BLaER1 treated with 17β-estradiol and CSF1 and Interleukin-3, amounts not matched to agents 10 nM and 100 nM (cell line): Measurements from ENCODE around the gene CDC16.
"Not testable (repeated sequence)": the region's sequence is repeated elsewhere in the genome, so short reads cannot be mapped to it uniquely, and the experiment has no call there.

Experiments
- H3K27ac ChIP-seq, 11 experiments: shearing (Covaris generic); formaldehyde crosslinking; 2 replicates each; pipeline ENCODE4 v1.8.1; 2022
- H3K27me3 ChIP-seq, 11 experiments: shearing (Covaris generic); formaldehyde crosslinking; 2 replicates each; pipeline ENCODE4 v1.8.1; 2022
- H3K36me3 ChIP-seq, 11 experiments: shearing (Covaris generic); formaldehyde crosslinking; 2 replicates each; pipeline ENCODE4 v1.8.1; 2022
- H3K4me1 ChIP-seq, 10 experiments: shearing (Covaris generic); formaldehyde crosslinking; 2 replicates each; pipeline ENCODE4 v1.8.1; 2022
- H3K4me2 ChIP-seq, 11 experiments: shearing (Covaris generic); formaldehyde crosslinking; 2 replicates each; pipeline ENCODE4 v1.8.1; 2022
- H3K4me3 ChIP-seq, 10 experiments: shearing (Covaris generic); formaldehyde crosslinking; 2 replicates each; pipeline ENCODE4 v1.8.1; 2022
- H3K9ac ChIP-seq, 11 experiments: shearing (Covaris generic); formaldehyde crosslinking; 2 replicates each; pipeline ENCODE4 v1.8.1; 2022
- H3K9me3 ChIP-seq, 11 experiments: shearing (Covaris generic); formaldehyde crosslinking; replicated peaks in 1 of 11; 2 replicates each; pipeline ENCODE4 v1.8.1; 2022
- H4K20me1 ChIP-seq, 11 experiments: shearing (Covaris generic); formaldehyde crosslinking; 2 replicates each; pipeline ENCODE4 v1.8.1; 2022
- Cebpa-rat ChIP-seq, 11 experiments: shearing (Covaris generic); IDR thresholded peaks; 2 replicates each; pipeline ENCODE4 v1.8.1; 2022

Gene CDC16

GRCh38 chr13:114263578-114263977 lies 28.9 kb downstream of the CDC16 start:
- peaks cover 0 to 29% (median 6%) of the 10 kb centered on the region in 11 experiments; a peak in 6 of 22 replicates for H4K20me1 ChIP-seq
- H3K4me2 ChIP-seq, result peak overlapping the region in 8 of 11 experiments; percentile 41 to 83 (median 74); a peak in 14 of 22 replicates
- H3K4me3 ChIP-seq, result peak overlapping the region in 1 of 10 experiments; percentile 6; a peak in 1 of 20 replicates
- peak overlapping the region in 1 of 11 experiments; percentile 30; a peak in 1 of 22 replicates for H3K9ac ChIP-seq
- H3K27ac ChIP-seq, result peak overlapping the region in 1 of 11 experiments; percentile 2; a peak in 1 of 22 replicates
- TF ChIP-seq Cebpa-rat (IDR thresholded peaks at IDR 0.05), result no peak
- H3K36me3 ChIP-seq, result peaks cover 93 to 100% (median 97%) of the 10 kb centered on the region in 11 experiments
- H3K27me3 ChIP-seq, result no peaks in the 10 kb centered on the region
- peaks cover 0 to 18% (median 9%) of the 10 kb centered on the region in 11 experiments; a peak in 10 of 22 replicates for H3K9me3 ChIP-seq
- H3K4me1 ChIP-seq, result peaks cover 0 to 57% (median 40%) of the 10 kb centered on the region in 10 experiments; a peak in 17 of 20 replicates

- peaks cover 0 to 29% (median 5%) of the 10 kb centered on the region in 11 experiments; a peak in 6 of 22 replicates for H4K20me1 ChIP-seq
- peaks cover 93 to 100% (median 98%) of the 10 kb centered on the region in 11 experiments for H3K36me3 ChIP-seq
- H3K9ac ChIP-seq, H3K27ac ChIP-seq, H3K4me3 ChIP-seq, H3K27me3 ChIP-seq: not testable (repeated sequence)
- peaks cover 0 to 19% (median 9%) of the 10 kb centered on the region in 11 experiments; a peak in 10 of 22 replicates for H3K9me3 ChIP-seq
- peak overlapping the region in 2 of 11 experiments; percentile 80 to 81; a peak in 3 of 22 replicates for H3K4me2 ChIP-seq
- peaks cover 0 to 57% (median 40%) of the 10 kb centered on the region in 10 experiments; a peak in 17 of 20 replicates for H3K4me1 ChIP-seq
Observed at GRCh38 chr13:114264313-114264712, 29.6 kb downstream of the CDC16 start.

DNA sequence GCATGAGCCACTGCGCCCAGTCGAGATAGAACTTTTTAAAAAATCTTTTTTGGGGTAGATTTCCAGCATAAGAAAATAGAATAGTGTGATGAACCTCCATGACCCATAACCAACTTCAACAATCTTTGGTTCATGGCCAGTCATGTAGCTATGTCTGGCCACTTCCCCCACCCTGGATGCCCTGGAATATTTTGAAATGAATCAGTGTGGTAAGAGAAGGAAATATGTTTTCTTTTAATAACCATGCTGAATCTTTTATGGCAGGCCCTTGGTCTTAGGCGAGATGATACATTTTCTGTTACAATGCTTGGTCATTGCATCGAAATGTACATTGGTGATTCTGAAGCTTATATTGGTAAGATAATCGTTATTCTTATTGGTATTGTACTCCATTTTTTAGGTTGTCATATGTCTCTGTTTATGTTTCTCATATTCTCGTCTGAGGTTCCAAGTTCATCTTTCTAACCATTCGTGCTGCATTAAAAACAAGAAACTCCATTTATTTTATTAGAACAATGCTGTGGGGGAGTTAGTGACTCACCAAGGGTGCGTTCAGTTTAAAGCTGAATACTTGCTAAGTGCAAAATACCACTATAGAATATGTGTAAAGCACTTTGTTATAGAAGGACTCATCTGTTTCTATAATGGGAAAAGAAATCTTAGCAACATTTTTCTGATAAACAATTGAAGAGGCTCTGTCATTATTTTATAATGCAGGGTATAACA lies 30.4 kb downstream of the CDC16 start:
- Histone ChIP-seq H3K4me1 (peaks cover 0 to 51% (median 37%) of the 10 kb centered on the region in 10 experiments; a peak in 17 of 20 replicates), H3K27me3 (no peaks in the 10 kb centered on the region), H3K9ac (no peak overlapping the region), H4K20me1 (peaks cover 0 to 25% (median 5%) of the 10 kb centered on the region in 11 experiments; a peak in 6 of 22 replicates), H3K36me3 (peaks cover 93 to 100% (median 97%) of the 10 kb centered on the region in 11 experiments), H3K9me3 (peaks cover 0 to 19% (median 9%) of the 10 kb centered on the region in 11 experiments; a peak in 10 of 22 replicates), H3K4me2 (no peak overlapping the region), H3K4me3 (no peak overlapping the region), H3K27ac (no peak overlapping the region)
- no peak for TF ChIP-seq Cebpa-rat (IDR thresholded peaks at IDR 0.05)

GRCh38 chr13:114266241-114266640 lies 31.5 kb downstream of the CDC16 start:
- Histone ChIP-seq H3K4me1 (peaks cover 0 to 39% (median 27%) of the 10 kb centered on the region in 10 experiments; a peak in 17 of 20 replicates), H3K27ac (no peak overlapping the region), H3K4me2 (no peak overlapping the region), H3K4me3 (no peak overlapping the region), H3K36me3 (peaks cover 91 to 98% (median 93%) of the 10 kb centered on the region in 11 experiments), H3K27me3 (no peaks in the 10 kb centered on the region), H3K9me3 (peaks cover 0 to 19% (median 9%) of the 10 kb centered on the region in 11 experiments; a peak in 10 of 22 replicates), H3K9ac (no peak overlapping the region), H4K20me1 (peaks cover 0 to 19% (median 5%) of the 10 kb centered on the region in 11 experiments; a peak in 6 of 22 replicates)
- no peak for TF ChIP-seq Cebpa-rat (IDR thresholded peaks at IDR 0.05)

GRCh38 chr13:114268344-114269280 lies 33.9 kb downstream of the CDC16 start:
- peaks cover 0 to 19% (median 9%) of the 10 kb centered on the region in 11 experiments; a peak in 10 of 22 replicates for H3K9me3 ChIP-seq
- H3K36me3 ChIP-seq, result peaks cover 88 to 99% (median 94%) of the 10 kb centered on the region in 11 experiments
- H3K27me3 ChIP-seq, result no peaks in the 10 kb centered on the region
- H3K9ac ChIP-seq, result no peak overlapping the region
- no peak overlapping the region for H3K4me3 ChIP-seq
- H3K4me2 ChIP-seq, result peak overlapping the region in 2 of 11 experiments; percentile 7 to 13; a peak in 1 of 22 replicates
- 0 out of 22 replicates have a peak, but pooled peaks cover 0 to 6% (median 0%) of the 10 kb centered on the region in 11 experiments for H4K20me1 ChIP-seq
- no peak overlapping the region for H3K27ac ChIP-seq
- peaks cover 0 to 15% (median 3%) of the 10 kb centered on the region in 10 experiments; a peak in 12 of 20 replicates for H3K4me1 ChIP-seq
- TF ChIP-seq Cebpa-rat (IDR thresholded peaks at IDR 0.05), result no peak

DNA sequence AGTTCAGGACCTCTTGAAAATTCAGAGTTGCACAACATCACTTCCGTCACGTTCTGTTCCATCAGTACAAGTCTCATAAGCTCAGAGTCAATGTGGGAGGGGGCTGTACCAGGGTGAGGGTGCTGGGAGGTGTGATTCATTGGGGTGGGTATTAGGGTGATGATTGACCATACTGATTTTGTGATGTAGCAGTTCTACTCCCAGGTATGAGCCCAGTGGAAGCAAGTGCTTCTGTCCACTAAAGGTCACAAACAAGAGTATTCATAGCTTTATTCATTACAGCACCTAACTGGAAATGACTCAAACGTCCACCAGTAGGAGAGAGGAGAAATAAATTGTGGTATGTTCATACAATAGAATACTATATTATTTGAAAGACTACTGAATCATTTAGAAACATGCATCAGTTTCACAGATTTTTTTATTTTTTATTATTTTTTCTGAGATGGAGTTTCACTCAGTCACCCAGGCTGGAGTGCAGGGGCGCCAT lies 34.6 kb downstream of the CDC16 start:
- H3K4me2 ChIP-seq, result no peak overlapping the region
- H3K4me1 ChIP-seq, result peaks cover 0 to 10% (median 1%) of the 10 kb centered on the region in 10 experiments; a peak in 8 of 20 replicates
- H3K9ac ChIP-seq, result no peak overlapping the region
- TF ChIP-seq Cebpa-rat (IDR thresholded peaks at IDR 0.05), result 0 out of 22 replicates have a peak, but pooled peaks of 1 of the 11 experiments have one; percentile 31
- no peaks in the 10 kb centered on the region for H3K27me3 ChIP-seq
- H3K36me3 ChIP-seq, result peaks cover 88 to 99% (median 94%) of the 10 kb centered on the region in 11 experiments
- no peak overlapping the region for H3K27ac ChIP-seq
- peaks cover 0 to 19% (median 9%) of the 10 kb centered on the region in 11 experiments; a peak in 10 of 22 replicates for H3K9me3 ChIP-seq
- H3K4me3 ChIP-seq, result no peak overlapping the region
- 0 out of 22 replicates have a peak, but pooled peaks cover 0 to 5% (median 0%) of the 10 kb centered on the region in 11 experiments for H4K20me1 ChIP-seq

GRCh38 chr13:114272977-114273376 lies 38.3 kb downstream of the CDC16 start:
- Histone ChIP-seq H3K27ac (no peak overlapping the region), H3K36me3 (peaks cover 66 to 98% (median 83%) of the 10 kb centered on the region in 11 experiments), H4K20me1 (0 out of 22 replicates have a peak, but pooled peaks cover 0 to 4% (median 0%) of the 10 kb centered on the region in 11 experiments), H3K27me3 (no peaks in the 10 kb centered on the region), H3K9me3 (peaks cover 0 to 7% (median 5%) of the 10 kb centered on the region in 11 experiments; a peak in 10 of 22 replicates), H3K4me2 (no peak overlapping the region), H3K4me1 (peaks cover 6 to 20% (median 14%) of the 10 kb centered on the region in 10 experiments; a peak in 17 of 20 replicates), H3K9ac (no peak overlapping the region), H3K4me3 (no peak overlapping the region)
- no peak for TF ChIP-seq Cebpa-rat (IDR thresholded peaks at IDR 0.05)

DNA sequence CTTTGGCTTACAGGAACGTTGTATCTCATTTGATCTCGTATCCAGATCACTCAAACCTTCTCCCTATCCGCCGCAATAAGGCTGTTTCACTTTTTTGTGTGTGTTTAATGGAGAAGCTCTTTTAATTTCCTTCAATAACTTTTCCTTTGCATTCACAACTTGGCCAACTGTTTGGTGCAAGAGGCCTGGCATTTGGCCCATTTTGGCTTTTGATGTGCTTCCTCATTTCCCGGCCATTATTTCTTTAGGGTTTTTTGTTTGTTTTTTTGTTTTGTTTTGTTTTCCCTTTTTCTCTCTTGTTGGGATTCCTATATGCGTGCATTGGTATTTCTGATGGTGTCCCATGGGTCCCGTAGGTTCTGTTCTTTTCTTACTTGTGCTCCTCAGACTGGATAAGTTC lies 40.6 kb downstream of the CDC16 start:
- H3K9ac ChIP-seq, result no peak overlapping the region
- peaks cover 20 to 39% (median 29%) of the 10 kb centered on the region in 10 experiments for H3K4me1 ChIP-seq
- H3K27ac ChIP-seq, result no peak overlapping the region
- no peak for TF ChIP-seq Cebpa-rat (IDR thresholded peaks at IDR 0.05)
- H4K20me1 ChIP-seq, result 0 out of 22 replicates have a peak, but pooled peaks cover 0 to 4% (median 0%) of the 10 kb centered on the region in 11 experiments
- peak overlapping the region in 6 of 11 experiments; percentile 21 to 57 (median 36); a peak in 10 of 22 replicates for H3K4me2 ChIP-seq
- no peaks in the 10 kb centered on the region for H3K9me3 ChIP-seq
- H3K4me3 ChIP-seq, result no peak overlapping the region
- H3K36me3 ChIP-seq, result peaks cover 43 to 82% (median 66%) of the 10 kb centered on the region in 11 experiments
- no peaks in the 10 kb centered on the region for H3K27me3 ChIP-seq
